ELR (cell line): ENCODE data around the gene TRAPPC8.
"Not testable (repeated sequence)": the region's sequence is repeated elsewhere in the genome, so short reads cannot be mapped to it uniquely, and the experiment has no call there.

ENCODE experiments used
- DNase-seq: peaks from one replicate; pipeline ENCODE4 v3.0.0-alpha.2; 2015; ENCODE audit warnings: low read depth

Gene TRAPPC8

GRCh38 chr18:31943878-31944816 lies 1.2 kb upstream of the TRAPPC8 start:
- DNase-seq, result no peak

DNA sequence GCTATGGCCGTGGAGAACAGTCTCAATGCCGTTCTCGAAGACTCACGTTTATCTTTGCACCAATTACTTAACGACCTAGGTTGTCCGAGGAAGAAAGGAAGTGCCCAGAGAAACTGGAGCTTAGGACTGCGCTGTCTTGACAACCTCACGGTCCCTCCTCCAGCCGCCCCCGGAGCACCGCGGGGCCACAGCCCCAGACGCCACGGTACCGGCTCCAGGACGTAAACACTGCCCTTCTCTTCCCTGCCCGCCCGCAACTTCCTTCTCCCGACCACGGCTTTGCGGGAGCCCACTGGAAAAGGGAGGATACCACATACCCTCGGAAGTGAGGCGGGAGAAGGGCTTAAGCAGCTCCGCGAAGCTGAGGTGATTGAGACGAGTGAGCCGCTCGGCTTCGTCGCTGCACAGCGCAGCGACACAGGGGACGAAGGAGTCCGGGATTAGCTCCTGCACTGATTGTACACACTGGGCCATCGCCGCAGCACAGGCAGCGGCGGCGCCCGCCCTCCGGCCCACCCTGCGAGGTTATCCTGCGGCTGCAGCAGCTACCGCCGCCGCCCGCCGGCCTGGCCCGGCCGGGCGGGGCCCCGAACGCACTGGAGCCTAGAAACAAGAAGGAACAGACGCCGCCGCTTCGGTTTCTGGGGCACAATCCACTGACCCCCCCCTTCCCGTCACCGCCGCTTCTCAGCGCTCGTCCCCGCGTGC lies 483 bp downstream of the TRAPPC8 start:
- DNase-seq, result peak; percentile 67

- DNase-seq, result no peak
Measured at GRCh38 chr18:31941010-31941809, 1.7 kb downstream of the TRAPPC8 start.

GRCh38 chr18:31934773-31935172 lies 8.2 kb downstream of the TRAPPC8 start:
- not testable (repeated sequence) for DNase-seq

DNA sequence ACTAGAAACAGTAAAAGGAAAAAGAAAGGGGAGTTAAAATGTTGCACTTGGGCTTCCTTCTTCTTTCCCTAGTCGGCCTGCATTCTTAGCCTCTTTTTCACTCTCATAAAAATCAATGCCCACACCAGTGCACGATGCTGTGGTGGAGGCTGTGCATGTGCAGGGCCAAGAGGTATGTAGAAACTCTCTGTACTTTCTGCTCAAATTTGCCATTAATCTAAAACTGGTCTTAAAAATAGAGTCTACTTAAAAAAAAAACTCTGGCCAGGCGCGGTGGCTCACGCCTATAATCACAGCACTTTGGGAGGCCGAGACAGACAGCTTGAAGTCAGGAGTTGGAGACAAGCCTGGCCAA lies 11.1 kb downstream of the TRAPPC8 start:
- no peak for DNase-seq

GRCh38 chr18:31931163-31931885 lies 11.6 kb downstream of the TRAPPC8 start:
- peak; percentile 12 for DNase-seq

DNA sequence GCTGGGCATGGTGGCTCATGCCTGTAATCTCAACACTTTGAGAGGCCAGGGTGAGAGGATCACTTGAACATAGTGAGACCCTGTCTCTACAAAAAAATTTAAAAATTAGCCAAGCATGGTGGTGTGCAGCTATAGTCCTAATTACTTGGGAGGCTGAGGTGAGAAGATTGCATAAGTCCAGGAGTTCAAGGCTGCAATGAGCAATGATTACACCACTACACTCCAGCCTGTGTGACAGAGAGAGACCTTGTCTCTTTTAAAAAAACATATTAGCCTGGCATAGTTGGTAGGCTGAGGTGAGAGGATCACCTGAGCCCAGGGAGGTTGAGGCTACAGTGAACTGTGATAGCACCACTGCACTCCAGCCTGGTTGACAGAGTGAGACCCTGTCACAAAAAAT lies 13.7 kb downstream of the TRAPPC8 start:
- no peak for DNase-seq

DNA sequence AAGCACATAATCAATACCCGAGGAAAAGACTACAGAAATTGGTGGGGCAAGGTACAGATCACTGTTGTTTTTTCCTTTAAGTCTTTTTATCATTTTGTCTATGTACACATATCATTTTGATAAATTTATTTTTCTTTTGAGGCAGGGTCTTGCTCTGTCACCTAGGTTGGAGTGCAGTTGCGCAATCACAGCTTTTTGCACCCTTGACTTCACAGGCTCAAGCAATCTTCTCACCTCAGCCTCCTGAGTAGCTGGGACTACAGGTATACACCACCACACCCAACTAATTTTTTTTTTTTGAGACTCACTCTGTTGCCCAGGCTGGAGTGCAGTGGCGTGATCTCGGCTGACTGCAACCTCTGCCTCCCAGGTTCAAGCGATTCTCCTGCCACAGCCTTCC lies 15.9 kb downstream of the TRAPPC8 start:
- not testable (repeated sequence) for DNase-seq

- DNase-seq, result no peak
Measured at GRCh38 chr18:31920277-31920676, 22.7 kb downstream of the TRAPPC8 start.

DNA sequence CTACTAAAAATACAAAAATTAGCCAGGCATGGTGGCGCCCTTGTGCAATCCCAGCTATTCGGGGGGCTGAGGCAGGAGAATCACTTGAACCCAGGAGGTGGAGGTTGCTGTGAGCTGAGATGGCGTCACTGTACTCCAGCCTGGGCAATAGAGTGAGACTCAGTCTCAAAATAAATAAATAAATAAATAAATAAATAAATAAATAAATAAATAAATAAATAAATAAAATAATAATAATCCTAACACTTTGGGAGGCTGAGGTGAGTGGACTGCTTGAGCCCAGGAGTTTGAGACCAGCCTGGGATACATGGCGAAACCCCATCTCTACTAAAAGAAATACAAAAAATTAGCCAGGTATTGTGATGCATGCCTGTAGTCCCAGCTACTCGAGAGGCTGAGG lies 23.6 kb downstream of the TRAPPC8 start:
- DNase-seq, result not testable (repeated sequence)

DNA sequence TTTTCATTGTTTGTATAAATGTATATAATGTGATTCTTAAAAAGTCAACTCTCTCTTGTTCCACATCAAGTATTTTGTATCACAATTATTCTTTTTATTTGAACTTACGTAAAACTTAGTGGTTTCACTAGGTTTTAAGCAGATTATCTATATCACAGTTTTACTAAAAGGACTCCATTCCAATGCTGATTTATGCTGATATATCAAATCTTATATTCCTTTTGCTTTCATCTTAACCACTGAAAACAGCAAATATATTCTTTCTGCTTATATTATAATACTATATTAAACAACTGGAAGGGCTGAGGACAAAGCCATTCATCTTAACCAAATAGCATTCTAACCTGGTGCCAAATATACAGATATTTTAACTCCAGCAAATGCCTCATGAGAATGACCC lies 24.2 kb downstream of the TRAPPC8 start:
- no peak for DNase-seq

DNA sequence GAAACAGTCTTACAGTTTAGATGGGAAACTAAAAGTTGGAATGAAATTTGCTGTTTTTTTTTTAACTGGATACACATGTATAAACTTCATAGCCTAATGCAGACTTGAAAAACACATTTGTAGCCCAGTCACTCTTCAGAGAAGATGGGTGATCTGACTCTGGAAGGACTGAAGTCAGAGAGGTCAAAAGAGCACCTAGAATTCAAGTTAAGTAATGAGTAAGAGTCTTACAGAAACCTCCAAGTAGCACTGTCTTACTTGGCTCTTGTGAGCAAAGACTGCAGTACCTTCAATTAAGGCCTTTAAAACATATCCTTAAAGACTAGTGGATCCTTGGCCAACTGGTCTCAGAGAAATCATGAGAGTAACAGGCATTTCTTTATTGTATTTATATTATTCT lies 41.9 kb downstream of the TRAPPC8 start:
- no peak for DNase-seq

DNA sequence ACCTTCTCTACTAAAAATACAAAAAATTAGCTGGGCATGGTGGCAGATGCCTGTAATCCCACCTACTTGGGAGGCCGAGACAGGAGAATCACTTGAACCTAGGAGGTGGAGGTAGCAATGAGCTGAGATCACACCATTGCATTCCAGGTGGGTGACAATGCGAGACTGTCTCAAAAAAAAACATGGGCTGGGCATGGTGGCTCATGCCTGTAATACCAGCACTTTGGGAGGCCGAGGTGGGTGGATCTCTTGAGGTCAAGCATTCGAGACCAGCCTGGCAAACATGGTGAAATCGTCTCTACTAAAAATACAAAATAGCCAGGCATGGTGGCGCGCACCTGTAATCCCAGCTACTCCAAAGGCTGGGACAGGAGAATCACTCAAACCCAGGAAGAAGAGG lies 43.2 kb downstream of the TRAPPC8 start:
- not testable (repeated sequence) for DNase-seq

GRCh38 chr18:31892936-31893335 lies 50.0 kb downstream of the TRAPPC8 start:
- no peak for DNase-seq

DNA sequence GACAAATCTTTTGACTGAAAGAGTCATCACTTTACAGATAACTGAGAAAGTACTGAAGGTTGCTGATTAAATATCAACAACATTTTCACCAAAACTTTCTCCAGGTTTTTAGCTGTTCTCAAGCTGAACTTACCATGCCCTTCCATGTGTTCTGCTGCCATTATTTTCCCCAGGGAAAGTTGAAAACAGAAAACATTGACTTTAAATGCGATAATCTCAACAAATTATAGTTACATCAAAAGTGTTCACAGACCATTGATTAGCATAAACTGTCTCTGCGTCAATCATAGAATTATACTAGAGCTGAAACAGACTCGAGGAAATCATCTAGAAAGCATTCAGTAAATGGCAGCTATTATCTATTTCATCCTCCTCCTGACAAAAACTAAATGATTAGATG lies 51.4 kb downstream of the TRAPPC8 start:
- DNase-seq, result no peak

- no peak for DNase-seq
Measured at GRCh38 chr18:31884020-31884419, 58.9 kb downstream of the TRAPPC8 start.

GRCh38 chr18:31880186-31880898 lies 62.6 kb downstream of the TRAPPC8 start:
- DNase-seq, result no peak

GRCh38 chr18:31878358-31878757 lies 64.6 kb downstream of the TRAPPC8 start:
- no peak for DNase-seq

DNA sequence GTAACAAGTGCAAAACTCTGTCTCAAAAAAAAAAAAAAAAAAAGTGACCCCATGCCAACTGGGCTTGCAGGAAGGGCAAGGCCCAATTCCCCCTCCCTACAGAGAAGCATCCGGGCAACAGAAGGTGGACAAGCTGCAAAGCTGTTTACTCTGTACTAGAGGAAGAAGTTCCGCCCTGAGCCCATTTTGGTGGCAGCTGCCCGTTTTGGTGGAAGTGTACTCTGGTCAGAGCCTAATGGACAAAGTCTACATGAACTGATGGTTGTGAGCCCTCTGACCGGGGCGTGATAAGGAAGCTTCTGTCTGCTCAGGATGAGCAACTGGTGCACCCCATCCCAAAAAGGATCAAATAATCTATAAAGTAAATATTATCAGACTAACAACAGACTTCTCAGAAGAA lies 65.0 kb downstream of the TRAPPC8 start:
- DNase-seq, result no peak

- peak; percentile 40 for DNase-seq
Measured at GRCh38 chr18:31876707-31877106, 66.2 kb downstream of the TRAPPC8 start.

DNA sequence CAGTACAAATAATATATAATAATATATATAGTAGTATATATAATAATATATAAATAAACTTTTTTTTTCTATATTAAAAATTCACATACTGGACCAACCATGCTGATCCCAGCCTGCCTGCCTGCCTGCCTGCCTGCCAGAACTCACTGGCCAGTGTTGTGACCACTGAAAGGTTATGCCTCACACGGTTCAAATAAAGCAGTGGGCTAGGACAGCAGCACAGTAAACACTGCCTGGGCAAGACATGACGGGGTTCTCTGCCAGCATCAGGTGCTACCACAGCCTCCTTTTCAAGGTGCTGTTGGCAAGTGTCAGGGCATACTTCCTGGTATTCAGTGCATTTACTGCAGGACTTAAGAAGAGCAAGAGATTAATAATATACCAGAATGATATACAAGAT lies 67.6 kb downstream of the TRAPPC8 start:
- no peak for DNase-seq
